Tibial artery (tissue), 4 donors: Measurements from ENCODE around the gene CBX5.

Experiments used
- DNase-seq, 2 donors: peaks; one replicate each; pipeline ENCODE4 v3.0.0-alpha.2; 2019
- H3K27ac ChIP-seq, 2 donors: fragments of 200-600 bp; sonication (generic) in 1 of 2; 1 replicate in 1 of 2; 2 replicates in 1 of 2; pipeline ENCODE4 v1.5.1; 2018 to 2019; ENCODE audit warnings: mild to moderate bottlenecking in 1 of 2
- H3K27me3 ChIP-seq, 2 donors: fragments of 200-600 bp; sonication (generic) in 1 of 2; one replicate each; pipeline versions ENCODE4 v1.5.1 to v1.6.0; 2016 to 2019
- H3K36me3 ChIP-seq, 3 donors: fragments of 200-600 bp; sonication (generic) in 2 of 3; one replicate each; pipeline ENCODE4 v1.5.1; 2016 to 2019; ENCODE audit warnings: mild to moderate bottlenecking in 2 of 3
- H3K4me1 ChIP-seq, 4 donors: fragments of 200-600 bp; sonication (generic) in 2 of 4; 1 replicate in 3 of 4; 2 replicates in 1 of 4; pipeline ENCODE4 v1.5.1; 2016 to 2019
- H3K4me3 ChIP-seq, 2 donors: fragments of 200-600 bp; sonication (generic) in 1 of 2; 1 replicate in 1 of 2; 2 replicates in 1 of 2; pipeline ENCODE4 v1.5.1; 2018 to 2019; ENCODE audit warnings: mild to moderate bottlenecking in 2 of 2
- H3K9me3 ChIP-seq, 3 donors: fragments of 200-600 bp; sonication (generic) in 1 of 3; one replicate each; pipeline ENCODE4 v1.5.1; 2016 to 2019
- intact Hi-C: fragments of 100-400 bp; cut with DNase I; formaldehyde crosslinking; loops from one replicate; pipeline ENCODE4 v1.15.0; 2023; ENCODE audit warnings: low total_unique reads
- TF ChIP-seq, protein P1 (sequence below), 2 experiments: fragments of 200-600 bp in 1 of 2; fragments of 450-650 bp in 1 of 2; IDR thresholded peaks; one replicate each; pipeline ENCODE4 v1.5.1; 2017 to 2019; ENCODE audit warnings: antibody characterized with exemption in 2 of 2, mild to moderate bottlenecking in 1 of 2, moderate library complexity in 1 of 2

The CBX5 gene

DNA sequence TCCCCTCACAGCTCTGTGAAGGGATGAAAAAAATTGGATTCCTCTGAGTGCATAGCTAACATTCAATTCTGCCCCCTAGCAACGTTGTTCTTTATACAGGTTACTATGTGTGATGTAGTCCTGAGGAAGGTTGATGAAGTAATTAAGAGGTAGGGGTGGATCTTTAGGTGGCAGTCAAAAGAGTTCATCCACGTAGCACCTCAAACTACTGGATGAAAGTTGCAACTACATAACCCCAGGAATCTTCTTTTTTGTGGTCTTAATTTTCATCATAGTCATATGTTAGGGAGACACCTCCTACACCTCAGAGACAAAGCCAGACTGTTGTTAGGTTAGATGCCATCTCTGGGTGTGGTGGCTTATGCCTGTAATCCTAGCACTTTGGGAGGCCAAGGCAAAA, 31.1 kb upstream of the CBX5 start:
- no peaks in the 10 kb centered on the region for H3K9me3 ChIP-seq
- TF ChIP-seq, protein P1, sequence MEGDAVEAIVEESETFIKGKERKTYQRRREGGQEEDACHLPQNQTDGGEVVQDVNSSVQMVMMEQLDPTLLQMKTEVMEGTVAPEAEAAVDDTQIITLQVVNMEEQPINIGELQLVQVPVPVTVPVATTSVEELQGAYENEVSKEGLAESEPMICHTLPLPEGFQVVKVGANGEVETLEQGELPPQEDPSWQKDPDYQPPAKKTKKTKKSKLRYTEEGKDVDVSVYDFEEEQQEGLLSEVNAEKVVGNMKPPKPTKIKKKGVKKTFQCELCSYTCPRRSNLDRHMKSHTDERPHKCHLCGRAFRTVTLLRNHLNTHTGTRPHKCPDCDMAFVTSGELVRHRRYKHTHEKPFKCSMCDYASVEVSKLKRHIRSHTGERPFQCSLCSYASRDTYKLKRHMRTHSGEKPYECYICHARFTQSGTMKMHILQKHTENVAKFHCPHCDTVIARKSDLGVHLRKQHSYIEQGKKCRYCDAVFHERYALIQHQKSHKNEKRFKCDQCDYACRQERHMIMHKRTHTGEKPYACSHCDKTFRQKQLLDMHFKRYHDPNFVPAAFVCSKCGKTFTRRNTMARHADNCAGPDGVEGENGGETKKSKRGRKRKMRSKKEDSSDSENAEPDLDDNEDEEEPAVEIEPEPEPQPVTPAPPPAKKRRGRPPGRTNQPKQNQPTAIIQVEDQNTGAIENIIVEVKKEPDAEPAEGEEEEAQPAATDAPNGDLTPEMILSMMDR (IDR thresholded peaks at IDR 0.05) = no peak
- H3K36me3 ChIP-seq = no peaks in the 10 kb centered on the region
- intact Hi-C loops = no loop called here
- no peak overlapping the region for H3K27ac ChIP-seq
- peaks cover 0 to 5% of the 10 kb centered on the region in 2 donors for H3K27me3 ChIP-seq
- no peaks in the 10 kb centered on the region for H3K4me1 ChIP-seq
- no peak overlapping the region for H3K4me3 ChIP-seq
- DNase-seq = no peak

GRCh38 chr12:54306925-54307741, 27.2 kb upstream of the CBX5 start:
- H3K4me1 ChIP-seq = peaks cover 0 to 7% (median 5%) of the 10 kb centered on the region in 4 donors
- no peaks in the 10 kb centered on the region for H3K36me3 ChIP-seq
- intact Hi-C loops = no loop called here
- TF ChIP-seq, protein P1 (IDR thresholded peaks at IDR 0.05) = no peak
- H3K27me3 ChIP-seq = peaks cover 0 to 14% of the 10 kb centered on the region in 2 donors
- H3K27ac ChIP-seq = no peak overlapping the region
- no peak overlapping the region for H3K4me3 ChIP-seq
- DNase-seq = peak in 1 of 2 donors; percentile 66
- no peaks in the 10 kb centered on the region for H3K9me3 ChIP-seq

- intact Hi-C loops = no loop called here
- Histone ChIP-seq H3K4me1 (peaks cover 0 to 19% (median 14%) of the 10 kb centered on the region in 4 donors), H3K27ac (no peak overlapping the region), H3K27me3 (peaks cover 0 to 16% of the 10 kb centered on the region in 2 donors), H3K4me3 (no peak overlapping the region), H3K9me3 (no peaks in the 10 kb centered on the region), H3K36me3 (no peaks in the 10 kb centered on the region)
- peak; percentile 79 to 85 for DNase-seq
- TF ChIP-seq, protein P1 (IDR thresholded peaks at IDR 0.05) = no peak
Measured at GRCh38 chr12:54304187-54304810, 24.4 kb upstream of the CBX5 start.

DNA sequence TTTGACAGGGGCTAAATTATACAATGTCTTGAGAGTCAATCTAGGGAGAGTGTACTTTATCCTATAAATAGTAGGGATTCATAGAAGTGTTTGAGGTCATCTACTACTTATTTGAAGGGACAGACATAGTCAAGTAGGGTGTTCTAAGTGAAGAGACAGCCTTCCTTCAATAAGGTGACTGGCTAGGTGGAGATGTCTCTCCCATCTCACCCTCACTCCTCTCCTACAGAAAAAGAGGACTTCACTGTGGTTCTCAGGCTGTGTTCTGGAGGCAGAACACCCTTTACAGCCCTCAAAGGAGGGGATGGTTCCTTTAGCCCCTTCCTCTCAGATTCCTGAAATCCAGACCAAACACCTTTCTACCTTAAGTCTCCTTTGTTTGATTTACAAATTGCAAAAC, 23.7 kb upstream of the CBX5 start:
- intact Hi-C loops = no loop called here
- H3K9me3 ChIP-seq = no peaks in the 10 kb centered on the region
- no peak overlapping the region for H3K4me3 ChIP-seq
- H3K4me1 ChIP-seq = peaks cover 0 to 19% (median 14%) of the 10 kb centered on the region in 4 donors
- H3K27ac ChIP-seq = no peak overlapping the region
- DNase-seq = no peak
- peaks cover 0 to 22% of the 10 kb centered on the region in 2 donors for H3K27me3 ChIP-seq
- TF ChIP-seq, protein P1 (IDR thresholded peaks at IDR 0.05) = no peak
- H3K36me3 ChIP-seq = no peaks in the 10 kb centered on the region

GRCh38 chr12:54301428-54302048, 21.6 kb upstream of the CBX5 start:
- H3K27me3 ChIP-seq = peaks cover 0 to 26% of the 10 kb centered on the region in 2 donors
- no peak overlapping the region for H3K4me3 ChIP-seq
- peaks cover 0 to 19% (median 14%) of the 10 kb centered on the region in 4 donors for H3K4me1 ChIP-seq
- no peak overlapping the region for H3K27ac ChIP-seq
- H3K9me3 ChIP-seq = no peaks in the 10 kb centered on the region
- TF ChIP-seq, protein P1 (IDR thresholded peaks at IDR 0.05) = no peak
- intact Hi-C loops = no loop called here
- no peaks in the 10 kb centered on the region for H3K36me3 ChIP-seq
- no peak for DNase-seq
